ENCODE results near the gene KCNJ6. TPM values are rescaled to one million over a fixed set of nuclear protein-coding genes. Genes with fewer than 3 reads are reported as not detected.

KCNJ6 gene
- total and polyA plus RNA-seq, 5 donors, result 0.03 TPM; not detected in 4

GRCh38 chr21:37866027-37866426, 50.2 kb downstream of the KCNJ6 start:
- DNase-seq, result no peak
- ATAC-seq, result peak; percentile 47 to 53
- 79% methylated on average over 2 of the region's 2 CpGs for WGBS
- intact Hi-C loops (cut with DNase I), result no loop called here
- no peaks in the 10 kb centered on the region for H3K27me3 ChIP-seq (ENCODE audit: control insufficient read depth, insufficient read depth)
- H3K9me3 ChIP-seq (ENCODE audit: control insufficient read depth, low read length), result no peaks in the 10 kb centered on the region
- H3K4me1 ChIP-seq (ENCODE audit: control insufficient read depth, insufficient read depth, low read length), result no peaks in the 10 kb centered on the region
- no peak overlapping the region for H3K27ac ChIP-seq (ENCODE audit: low read length)
- H3K4me3 ChIP-seq (ENCODE audit: low read length), result no peak overlapping the region

GRCh38 chr21:37865156-37865555, 51.1 kb downstream of the KCNJ6 start:
- Histone ChIP-seq H3K4me3 (ENCODE audit: low read length) (no peak overlapping the region), H3K4me1 (ENCODE audit: control insufficient read depth, insufficient read depth, low read length) (no peaks in the 10 kb centered on the region), H3K27ac (ENCODE audit: low read length) (no peak overlapping the region), H3K9me3 (ENCODE audit: control insufficient read depth, low read length) (no peaks in the 10 kb centered on the region), H3K27me3 (ENCODE audit: control insufficient read depth, insufficient read depth) (no peaks in the 10 kb centered on the region)
- ATAC-seq, result no peak
- no peak for DNase-seq
- 60% methylated on average over 5 of the region's 5 CpGs for WGBS
- intact Hi-C loops (cut with DNase I), result no loop called here

- intact Hi-C loops (cut with DNase I), result no loop called here
Measured at GRCh38 chr21:37863842-37864241, 52.4 kb downstream of the KCNJ6 start.

GRCh38 chr21:37862536-37862935, 53.7 kb downstream of the KCNJ6 start:
- intact Hi-C loops (cut with DNase I), result no loop called here
- no peaks in the 10 kb centered on the region for H3K9me3 ChIP-seq (ENCODE audit: control insufficient read depth, low read length)
- DNase-seq (no peak), ATAC-seq (peak; percentile 56 to 64)
- H3K4me1 ChIP-seq (ENCODE audit: control insufficient read depth, insufficient read depth, low read length), result no peaks in the 10 kb centered on the region
- no peak overlapping the region for H3K27ac ChIP-seq (ENCODE audit: low read length)
- no peak overlapping the region for H3K4me3 ChIP-seq (ENCODE audit: low read length)
- WGBS, result 58% methylated on average over 2 of the region's 2 CpGs
- no peaks in the 10 kb centered on the region for H3K27me3 ChIP-seq (ENCODE audit: control insufficient read depth, insufficient read depth)

More at GRCh38 chr21:37863842-37864241, 52.4 kb downstream of the KCNJ6 start:
- ATAC-seq (no peak), DNase-seq (no peak)
- H3K4me1 ChIP-seq (ENCODE audit: control insufficient read depth, insufficient read depth, low read length), result no peaks in the 10 kb centered on the region
- H3K9me3 ChIP-seq (ENCODE audit: control insufficient read depth, low read length), result no peaks in the 10 kb centered on the region
- no peaks in the 10 kb centered on the region for H3K27me3 ChIP-seq (ENCODE audit: control insufficient read depth, insufficient read depth)
- 83% methylated on average over 5 of the region's 5 CpGs for WGBS
- no peak overlapping the region for H3K27ac ChIP-seq (ENCODE audit: low read length)
- H3K4me3 ChIP-seq (ENCODE audit: low read length), result no peak overlapping the region

- no peak overlapping the region for H3K27ac ChIP-seq (ENCODE audit: low read length)
- intact Hi-C loops (cut with DNase I), result no loop called here
- no peaks in the 10 kb centered on the region for H3K4me1 ChIP-seq (ENCODE audit: control insufficient read depth, insufficient read depth, low read length)
- no peak overlapping the region for H3K4me3 ChIP-seq (ENCODE audit: low read length)
- ATAC-seq, result no peak
- no peaks in the 10 kb centered on the region for H3K27me3 ChIP-seq (ENCODE audit: control insufficient read depth, insufficient read depth)
- no peaks in the 10 kb centered on the region for H3K9me3 ChIP-seq (ENCODE audit: control insufficient read depth, low read length)
- 95% methylated on average over 2 of the region's 2 CpGs for WGBS
- DNase-seq, result no peak
Measured at GRCh38 chr21:37861561-37861960, 54.7 kb downstream of the KCNJ6 start.

GRCh38 chr21:37860416-37860815, 55.8 kb downstream of the KCNJ6 start:
- H3K9me3 ChIP-seq (ENCODE audit: control insufficient read depth, low read length), result no peaks in the 10 kb centered on the region
- H3K4me1 ChIP-seq (ENCODE audit: control insufficient read depth, insufficient read depth, low read length), result no peaks in the 10 kb centered on the region
- DNase-seq, result no peak
- intact Hi-C loops (cut with DNase I), result no loop called here
- no peak overlapping the region for H3K27ac ChIP-seq (ENCODE audit: low read length)
- H3K4me3 ChIP-seq (ENCODE audit: low read length), result no peak overlapping the region
- 83% methylated on average over 2 of the region's 2 CpGs for WGBS
- no peaks in the 10 kb centered on the region for H3K27me3 ChIP-seq (ENCODE audit: control insufficient read depth, insufficient read depth)
- ATAC-seq, result no peak

- no peak overlapping the region for H3K27ac ChIP-seq (ENCODE audit: low read length)
- 44% methylated on average over 8 of the region's 8 CpGs for WGBS
- ATAC-seq (no peak), DNase-seq (no peak)
- no peaks in the 10 kb centered on the region for H3K4me1 ChIP-seq (ENCODE audit: control insufficient read depth, insufficient read depth, low read length)
- no peaks in the 10 kb centered on the region for H3K27me3 ChIP-seq (ENCODE audit: control insufficient read depth, insufficient read depth)
- intact Hi-C loops (cut with DNase I), result no loop called here
- H3K9me3 ChIP-seq (ENCODE audit: control insufficient read depth, low read length), result no peaks in the 10 kb centered on the region
- no peak overlapping the region for H3K4me3 ChIP-seq (ENCODE audit: low read length)
Measured at GRCh38 chr21:37855647-37856625, 60.3 kb downstream of the KCNJ6 start.

- H3K27me3 ChIP-seq (ENCODE audit: control insufficient read depth, insufficient read depth), result no peaks in the 10 kb centered on the region
- ATAC-seq (no peak), DNase-seq (no peak)
- no peaks in the 10 kb centered on the region for H3K9me3 ChIP-seq (ENCODE audit: control insufficient read depth, low read length)
- H3K4me1 ChIP-seq (ENCODE audit: control insufficient read depth, insufficient read depth, low read length), result no peaks in the 10 kb centered on the region
- intact Hi-C loops (cut with DNase I), result no loop called here
- H3K27ac ChIP-seq (ENCODE audit: low read length), result no peak overlapping the region
- no peak overlapping the region for H3K4me3 ChIP-seq (ENCODE audit: low read length)
- 80% methylated on average over 2 of the region's 2 CpGs for WGBS
Measured at GRCh38 chr21:37855271-37855646, 61.0 kb downstream of the KCNJ6 start.

GRCh38 chr21:37849506-37850102, 66.7 kb downstream of the KCNJ6 start:
- Histone ChIP-seq H3K27me3 (ENCODE audit: control insufficient read depth, insufficient read depth) (no peaks in the 10 kb centered on the region), H3K27ac (ENCODE audit: low read length) (no peak overlapping the region), H3K4me3 (ENCODE audit: low read length) (no peak overlapping the region), H3K9me3 (ENCODE audit: control insufficient read depth, low read length) (no peaks in the 10 kb centered on the region), H3K4me1 (ENCODE audit: control insufficient read depth, insufficient read depth, low read length) (no peaks in the 10 kb centered on the region)
- 74% methylated on average over 4 of the region's 4 CpGs for WGBS
- intact Hi-C loops (cut with DNase I), result no loop called here
- ATAC-seq (no peak), DNase-seq (no peak)

- WGBS, result 70% methylated on average over 7 of the region's 7 CpGs
- no peak for DNase-seq
- no peaks in the 10 kb centered on the region for H3K4me1 ChIP-seq (ENCODE audit: control insufficient read depth, insufficient read depth, low read length)
- no peak overlapping the region for H3K27ac ChIP-seq (ENCODE audit: low read length)
- no peak overlapping the region for H3K4me3 ChIP-seq (ENCODE audit: low read length)
- H3K27me3 ChIP-seq (ENCODE audit: control insufficient read depth, insufficient read depth), result no peaks in the 10 kb centered on the region
- no peak for ATAC-seq
- no peaks in the 10 kb centered on the region for H3K9me3 ChIP-seq (ENCODE audit: control insufficient read depth, low read length)
- intact Hi-C loops (cut with DNase I), result no loop called here
Measured at GRCh38 chr21:37848721-37849490, 67.4 kb downstream of the KCNJ6 start.

- no peak overlapping the region for H3K27ac ChIP-seq (ENCODE audit: low read length)
- WGBS, result 43% methylated on average over 3 of the region's 3 CpGs
- H3K4me1 ChIP-seq (ENCODE audit: control insufficient read depth, insufficient read depth, low read length), result no peaks in the 10 kb centered on the region
- DNase-seq (no peak), ATAC-seq (no peak)
- intact Hi-C loops (cut with DNase I), result no loop called here
- H3K27me3 ChIP-seq (ENCODE audit: control insufficient read depth, insufficient read depth), result no peaks in the 10 kb centered on the region
- H3K4me3 ChIP-seq (ENCODE audit: low read length), result no peak overlapping the region
- H3K9me3 ChIP-seq (ENCODE audit: control insufficient read depth, low read length), result no peaks in the 10 kb centered on the region
Measured at GRCh38 chr21:37845535-37845934, 70.7 kb downstream of the KCNJ6 start.

Data from right cardiac atrium (tissue), 5 donors.